ENCODE measurements around the gene YPEL1.
"Not testable (repeated sequence)": the region's sequence is repeated elsewhere in the genome, so short reads cannot be mapped to it uniquely, and the experiment has no call there.

The YPEL1 gene

GRCh38 chr22:21700822-21701221 lies 34.8 kb downstream of the YPEL1 start:
- H3K4me3 ChIP-seq (ENCODE audit: low read depth, low read length): no peak overlapping the region

- H3K4me3 ChIP-seq (ENCODE audit: low read depth, low read length): no peak overlapping the region
These were observed 36.0 kb downstream of the YPEL1 start for GRCh38 chr22:21699643-21700042.

GRCh38 chr22:21698430-21699329 lies 36.9 kb downstream of the YPEL1 start:
- H3K4me3 ChIP-seq (ENCODE audit: low read depth, low read length): no peak overlapping the region

- H3K4me3 ChIP-seq (ENCODE audit: low read depth, low read length): no peak overlapping the region
These were observed 37.7 kb downstream of the YPEL1 start for GRCh38 chr22:21697880-21698279.

DNA sequence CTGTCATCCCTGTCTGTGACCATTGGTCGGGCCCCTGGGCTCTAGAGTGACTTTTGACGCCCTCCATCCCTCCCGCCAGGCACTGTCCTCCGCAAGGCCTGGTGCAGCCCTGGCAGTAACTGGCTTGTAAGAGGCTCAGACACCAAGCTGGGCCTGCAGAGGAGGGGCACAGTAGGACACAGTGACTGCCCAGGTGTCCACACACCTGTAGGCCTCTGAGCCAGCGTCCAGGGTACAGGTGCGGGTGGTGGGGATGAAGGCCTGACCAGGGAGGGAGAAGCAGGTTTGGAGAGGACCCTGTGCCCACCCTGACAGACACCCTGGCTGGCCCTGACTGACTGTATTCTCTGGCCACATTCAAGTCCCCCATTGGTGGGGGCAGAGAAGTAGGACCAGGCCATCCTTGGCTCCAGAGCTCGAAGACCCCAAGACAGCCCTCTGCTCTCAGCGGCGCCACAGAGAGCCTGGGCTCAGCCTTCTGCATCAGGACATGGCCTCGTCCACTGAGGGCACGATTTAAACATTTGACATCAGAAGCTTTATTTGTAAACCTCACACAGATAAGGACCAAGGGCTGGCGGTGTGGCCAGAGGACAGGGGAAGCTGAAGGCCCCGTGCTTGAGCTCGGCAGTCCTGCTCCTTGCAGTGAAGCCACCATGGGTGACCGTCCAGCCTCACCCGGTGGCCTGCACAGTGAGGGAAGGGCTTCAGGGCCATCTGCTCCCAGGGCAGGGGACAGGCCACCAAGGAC lies 38.4 kb downstream of the YPEL1 start:
- no peak overlapping the region for H3K4me3 ChIP-seq (ENCODE audit: low read depth, low read length)

DNA sequence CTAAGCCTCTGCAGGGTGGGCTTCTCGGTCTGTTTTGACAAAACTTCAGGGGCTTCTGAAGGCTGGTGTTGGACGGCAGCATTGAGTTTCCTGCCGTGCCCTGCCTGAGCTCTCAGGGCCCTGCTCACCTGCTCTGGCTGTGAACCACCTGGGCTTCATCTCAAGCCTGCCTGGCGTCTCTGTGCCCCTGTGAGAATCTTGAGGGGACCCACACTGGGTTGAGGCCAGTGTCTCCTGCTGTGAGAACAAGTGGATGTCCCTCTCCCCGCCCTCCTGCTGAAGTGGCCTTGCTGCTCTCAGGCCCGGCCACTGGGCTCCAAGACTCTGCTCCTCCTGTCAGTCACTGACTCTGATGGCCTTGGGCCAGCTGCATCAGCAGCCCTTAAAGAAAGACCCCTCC lies 39.5 kb downstream of the YPEL1 start:
- no peak overlapping the region for H3K4me3 ChIP-seq (ENCODE audit: low read depth, low read length)

DNA sequence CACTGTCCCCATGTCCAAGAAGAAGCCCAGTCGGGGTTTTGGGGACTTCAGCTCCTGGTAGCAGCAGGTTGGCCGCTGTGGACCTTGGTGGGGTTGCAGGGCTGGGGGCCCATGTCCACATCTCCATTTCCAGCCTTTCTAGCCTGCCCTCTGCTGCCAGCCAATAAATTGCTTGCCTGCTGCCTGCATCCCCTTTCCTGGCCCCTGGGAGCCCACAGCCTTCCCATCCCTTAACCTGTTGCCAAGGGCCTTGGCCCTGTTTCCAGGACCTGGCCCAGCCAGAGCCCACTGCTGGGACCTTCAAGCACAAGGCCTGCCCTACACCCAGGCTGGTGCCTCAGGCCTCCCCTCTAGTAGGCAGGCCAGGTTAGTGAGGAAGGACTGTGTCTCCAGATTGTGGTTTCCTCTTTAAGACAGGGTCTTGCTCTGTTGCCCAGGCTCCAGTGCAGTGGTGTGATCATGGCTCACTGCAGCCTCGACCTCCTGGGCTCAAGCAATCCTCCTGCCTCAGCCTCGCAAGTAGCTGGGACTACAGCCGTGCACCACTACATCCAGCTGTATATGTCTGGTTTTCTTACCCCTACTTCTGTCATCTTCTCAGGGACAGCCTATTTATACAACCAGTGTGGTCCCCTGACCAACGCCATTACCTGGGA lies 40.0 kb downstream of the YPEL1 start:
- H3K4me3 ChIP-seq (ENCODE audit: low read depth, low read length): no peak overlapping the region

DNA sequence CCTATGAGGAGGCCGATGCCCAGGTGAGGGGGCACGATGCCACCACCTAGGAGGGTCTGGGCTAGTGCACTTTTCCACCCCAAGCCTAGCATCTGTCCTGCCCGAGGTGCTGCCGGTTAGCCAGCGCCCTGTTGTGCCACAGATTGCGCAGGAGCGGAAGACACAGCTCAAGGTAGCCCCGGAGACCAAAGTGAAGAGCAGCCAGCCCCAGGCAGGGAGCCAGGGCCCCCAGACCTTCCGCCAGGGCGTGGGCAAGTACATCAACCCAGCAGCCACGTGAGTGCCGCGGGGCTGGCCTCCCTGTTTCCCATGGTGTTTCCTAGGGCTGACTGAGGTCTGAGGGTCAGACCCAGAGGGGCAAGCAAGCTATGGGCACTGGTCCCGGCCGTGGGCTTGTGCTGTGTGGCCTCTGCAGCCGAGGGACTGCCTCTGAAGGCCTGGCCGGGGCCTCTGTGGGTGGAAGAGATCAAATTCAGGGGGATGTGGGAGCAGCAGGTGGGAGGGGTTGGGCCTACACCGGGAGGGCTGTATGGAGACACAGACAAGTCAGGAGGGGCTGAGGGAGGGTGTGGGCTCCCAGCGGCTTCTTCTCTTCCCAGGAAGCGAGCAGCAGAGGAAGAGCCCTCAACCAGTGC lies 40.7 kb downstream of the YPEL1 start:
- no peak overlapping the region for H3K4me3 ChIP-seq (ENCODE audit: low read depth, low read length)

DNA sequence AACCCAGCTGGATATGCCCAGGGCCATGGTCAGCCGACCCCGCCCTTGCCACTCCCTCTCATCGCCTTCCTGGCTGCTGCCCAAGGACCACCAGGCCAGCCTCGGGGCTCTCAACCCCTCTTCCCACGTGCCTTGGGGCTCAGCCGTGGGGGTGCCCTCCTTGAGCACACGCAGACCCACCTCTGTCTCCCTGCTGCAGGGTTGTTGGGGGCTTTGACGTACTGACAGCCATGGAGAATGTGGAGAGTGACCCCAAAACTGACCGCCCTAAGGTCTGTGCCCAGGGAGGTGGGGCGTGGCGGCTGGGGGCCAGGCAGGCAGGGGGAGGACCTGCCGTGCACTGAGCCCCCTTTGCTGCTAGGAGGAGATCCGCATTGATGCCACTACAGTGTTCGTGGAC lies 41.2 kb downstream of the YPEL1 start:
- H3K4me3 ChIP-seq (ENCODE audit: low read depth, low read length): no peak overlapping the region

DNA sequence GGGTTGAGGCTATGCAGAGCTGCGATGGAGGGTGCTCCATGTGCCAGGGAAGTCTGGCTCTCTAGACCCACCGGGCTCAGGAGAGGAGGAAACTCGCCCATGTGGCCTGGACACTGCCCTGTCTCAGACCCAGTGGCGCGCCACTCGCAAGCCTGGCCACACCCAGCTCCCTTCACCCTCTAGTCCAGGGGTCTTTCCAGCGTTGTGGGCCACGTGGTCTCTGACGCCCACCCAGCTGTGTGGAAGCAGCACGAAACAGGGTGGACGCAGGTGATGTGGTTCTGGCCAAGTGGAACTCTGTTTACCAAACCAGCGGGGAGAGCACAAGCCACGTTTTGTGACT lies 41.6 kb downstream of the YPEL1 start:
- H3K4me3 ChIP-seq (ENCODE audit: low read depth, low read length): no peak overlapping the region

- H3K4me3 ChIP-seq (ENCODE audit: low read depth, low read length): no peak overlapping the region
These were observed 42.1 kb downstream of the YPEL1 start for GRCh38 chr22:21693333-21693998.

- H3K4me3 ChIP-seq (ENCODE audit: low read depth, low read length): not testable (repeated sequence)
These were observed 42.7 kb downstream of the YPEL1 start for GRCh38 chr22:21692856-21693255.

DNA sequence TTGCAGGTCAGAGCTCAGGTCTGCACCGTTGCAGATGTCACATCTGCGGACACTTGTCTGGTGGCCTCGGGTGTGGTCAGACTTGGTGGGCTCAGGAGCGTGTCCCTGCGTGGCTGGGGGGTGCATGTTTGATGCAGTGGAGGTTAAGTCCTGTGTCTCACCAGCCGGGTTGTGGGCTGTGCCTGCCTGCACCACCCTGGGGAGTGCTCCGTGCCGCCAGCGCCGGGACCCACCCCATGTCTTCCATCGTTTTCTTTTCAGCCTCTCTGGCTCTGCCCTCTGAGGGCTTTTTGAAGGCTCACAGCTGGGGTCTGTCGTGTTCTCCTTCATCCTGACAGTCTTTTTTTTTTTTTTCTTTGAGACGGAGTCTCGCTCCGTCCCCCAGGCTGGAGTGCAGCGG lies 43.8 kb downstream of the YPEL1 start:
- no peak overlapping the region for H3K4me3 ChIP-seq (ENCODE audit: low read depth, low read length)

DNA sequence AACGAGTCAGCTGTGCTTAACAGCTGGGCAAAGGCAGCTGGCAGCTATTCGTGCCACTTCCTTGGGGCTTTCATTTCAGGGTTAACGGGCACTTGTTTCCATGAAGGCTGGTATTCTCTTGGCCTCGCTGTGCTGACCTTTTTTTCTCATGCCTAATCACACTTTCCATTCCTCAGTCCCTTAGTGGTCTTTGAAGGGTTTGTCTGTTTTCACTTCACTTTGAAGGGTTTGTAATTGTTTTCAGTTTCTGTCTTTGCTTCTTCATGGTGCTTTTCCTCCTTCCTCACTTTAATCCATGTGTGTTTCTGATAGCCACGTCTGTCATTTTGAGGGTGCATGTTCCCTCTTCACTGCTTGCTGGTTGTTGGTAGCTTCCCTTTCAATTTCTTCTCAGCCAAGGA lies 45.2 kb downstream of the YPEL1 start:
- H3K4me3 ChIP-seq (ENCODE audit: low read depth, low read length): no peak overlapping the region

- H3K4me3 ChIP-seq (ENCODE audit: low read depth, low read length): no peak overlapping the region
These were observed 46.8 kb downstream of the YPEL1 start for GRCh38 chr22:21688706-21689381.

DNA sequence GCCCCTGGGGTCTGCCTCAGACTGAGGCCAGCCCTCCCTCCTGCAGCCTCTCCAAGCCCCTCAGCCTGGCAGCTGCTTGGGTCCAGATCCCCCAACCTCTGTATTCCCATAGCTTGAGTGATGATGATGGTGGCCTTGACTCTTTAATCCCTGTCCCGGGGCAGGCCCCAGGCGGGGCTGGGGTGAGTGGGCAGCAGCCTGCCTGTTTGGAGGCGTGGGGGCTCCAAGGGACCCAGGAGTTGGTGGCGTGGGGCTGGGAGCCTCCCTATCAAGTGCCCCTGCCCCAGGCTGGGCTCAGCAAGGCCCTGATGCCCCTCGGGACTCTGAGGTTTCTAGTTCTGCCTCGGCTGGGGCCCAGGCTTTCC lies 47.3 kb downstream of the YPEL1 start:
- no peak overlapping the region for H3K4me3 ChIP-seq (ENCODE audit: low read depth, low read length)

GRCh38 chr22:21687685-21688259 lies 47.8 kb downstream of the YPEL1 start:
- H3K4me3 ChIP-seq (ENCODE audit: low read depth, low read length): no peak overlapping the region

DNA sequence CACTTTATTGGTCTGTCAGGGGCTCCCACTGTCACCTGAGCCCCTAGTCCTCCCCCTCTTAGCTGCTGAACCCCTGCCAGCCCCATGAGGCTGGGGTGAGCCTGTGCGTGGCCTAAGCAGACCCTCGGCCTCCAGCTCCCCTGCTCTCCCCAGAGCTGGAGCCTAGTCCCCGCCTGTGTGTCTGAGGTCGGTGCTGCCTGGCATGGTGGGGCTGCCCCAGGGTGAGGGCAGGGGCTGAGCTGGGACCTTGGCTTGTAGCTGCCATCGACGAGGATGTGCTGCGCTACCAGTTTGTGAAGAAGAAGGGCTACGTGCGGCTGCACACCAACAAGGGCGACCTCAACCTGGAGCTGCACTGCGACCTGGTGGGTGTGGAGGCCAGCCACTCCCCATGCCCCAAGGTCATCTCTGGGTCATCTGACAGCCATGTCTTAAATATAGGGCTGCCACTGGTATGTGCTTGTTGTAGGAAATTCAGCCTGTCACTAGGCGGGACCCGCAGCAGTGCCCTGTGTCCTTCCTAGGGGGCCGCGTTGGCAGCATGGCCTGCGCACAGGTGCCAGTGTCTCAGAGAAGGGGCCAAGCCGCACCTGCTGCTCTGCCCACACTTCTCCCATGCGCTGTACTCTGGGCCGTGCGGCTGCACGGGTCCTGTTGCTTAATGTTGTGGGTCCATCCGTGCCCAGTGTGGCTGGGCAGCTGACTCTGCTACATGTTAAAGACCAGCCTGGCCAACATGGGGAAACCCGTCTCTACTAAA lies 48.8 kb downstream of the YPEL1 start:
- no peak overlapping the region for H3K4me3 ChIP-seq (ENCODE audit: low read depth, low read length)

- no peak overlapping the region for H3K4me3 ChIP-seq (ENCODE audit: low read depth, low read length)
These were observed 49.4 kb downstream of the YPEL1 start for GRCh38 chr22:21686193-21686608.
